K562 (cell line): ENCODE measurements around the gene ROBO1. TPM values are rescaled to one million over a fixed set of nuclear protein-coding genes. Genes with fewer than 3 reads are reported as not detected.

Source experiments
- ATAC-seq: fragments of 200-7000 bp; cut with Tn5 transposase; 3 replicates; pipeline ENCODE4 v1.9.1; 2020; ENCODE audit warnings: moderate library complexity
- BruUV-seq: library from RNA; stranded (reverse); fragments of 400-500 nt; replicated peaks from 2 replicates; lab custom pipeline; 2021; lab: Mats Ljungman, UMichigan
- CTCF ChIA-PET: fragments of 300-600 bp; formaldehyde crosslinking; extraction: SDS; loops from one replicate; lab custom pipeline; 2021; ENCODE audit warnings: low intra/inter-chr PET ratio; lab: Yijun Ruan, JAX
- POLR2A ChIA-PET: fragments of 300-600, 350-650 bp; sonication (Branson Sonifier 250); formaldehyde crosslinking; extraction: SDS; loops from one replicate; lab custom pipeline; 2021; ENCODE audit warnings: antibody characterized with exemption, inconsistent platforms; lab: Yijun Ruan, JAX
- DNase-seq, 4 experiments: peaks; one replicate each; pipeline versions ENCODE4 v3.0.0 to v3.0.0-alpha.2; 2011 to 2018; ENCODE audit warnings: low spot score in 3 of 4, mixed read lengths in 3 of 4; ENCODE audit errors: extremely low read depth in 1 of 4
- FAIRE-seq: peaks from 2 replicates; lab custom pipeline; 2011; peaks lifted over from hg19 to GRCh38; lab: Jason Lieb, UNC
- H2AFZ ChIP-seq: 2 replicates; pipeline ENCODE4 v1.6.0; 2011; ENCODE audit warnings: low read depth, low read length, control low read depth, inconsistent platforms
- H3K27ac ChIP-seq: fragments of 200-600 bp; 3 replicates; pipeline ENCODE4 v1.8.0; 2011; ENCODE audit warnings: low read depth, mild to moderate bottlenecking, control low read depth, inconsistent platforms, low read length, moderate library complexity, mixed read lengths; ENCODE audit errors: extremely low read depth
- H3K27me3 ChIP-seq, 2 experiments: fragments of 300-600 bp in 1 of 2; 2 replicates in 1 of 2; 3 replicates in 1 of 2; pipeline versions ENCODE4 v1.6.0 to v1.8.0; 2011; ENCODE audit warnings: inconsistent platforms in 2 of 2, low read length in 2 of 2, mild to moderate bottlenecking in 1 of 2, mixed read lengths in 1 of 2, moderate library complexity in 1 of 2; ENCODE audit not compliant: control insufficient read depth in 2 of 2, insufficient read depth in 2 of 2
- H3K36me3 ChIP-seq: fragments of 300-600 bp; 3 replicates; pipeline ENCODE4 v1.8.0; 2011; ENCODE audit warnings: mild to moderate bottlenecking, low read length, inconsistent platforms; ENCODE audit not compliant: control insufficient read depth, insufficient read depth
- H3K4me1 ChIP-seq, 2 experiments: fragments of 200-600 bp in 1 of 2; replicated peaks in 1 of 2; 2 replicates in 1 of 2; 3 replicates in 1 of 2; pipeline versions ENCODE4 v1.5.1 to v1.8.0; 2011; ENCODE audit warnings: inconsistent platforms in 2 of 2, low read length in 2 of 2, mild to moderate bottlenecking in 1 of 2, mixed read lengths in 1 of 2, moderate library complexity in 1 of 2; ENCODE audit not compliant: control insufficient read depth in 2 of 2, insufficient read depth in 2 of 2
- H3K4me2 ChIP-seq: 2 replicates; pipeline ENCODE4 v1.6.1; 2011; ENCODE audit warnings: low read length, control low read depth, inconsistent platforms, mixed read lengths; ENCODE audit not compliant: insufficient read depth
- H3K4me3 ChIP-seq: fragments of 200-600 bp; sonication (generic), shearing (Covaris generic); 2 replicates; pipeline ENCODE4 v1.5.1; 2016; ENCODE audit warnings: control low read depth, inconsistent platforms
- H3K79me2 ChIP-seq: fragments of 200-600 bp; 3 replicates; pipeline ENCODE4 v1.8.0; 2011; ENCODE audit warnings: low read length, inconsistent platforms; ENCODE audit not compliant: control insufficient read depth, insufficient read depth
- H3K9ac ChIP-seq, 2 experiments: 2 replicates each; pipeline versions ENCODE4 v1.6.0 to v1.6.1; 2011; ENCODE audit warnings: low read depth in 2 of 2, low read length in 2 of 2, control low read depth in 1 of 2, inconsistent platforms in 1 of 2, mild to moderate bottlenecking in 1 of 2, mixed read lengths in 1 of 2; ENCODE audit not compliant: insufficient read depth in 1 of 2
- H3K9me1 ChIP-seq: one replicate; pipeline ENCODE4 v1.6.0; 2011; ENCODE audit warnings: inconsistent platforms, mild to moderate bottlenecking, low read length, moderate library complexity; ENCODE audit not compliant: control insufficient read depth, insufficient read depth
- H3K9me3 ChIP-seq: replicated peaks from 2 replicates; pipeline ENCODE4 v1.5.1; 2011; ENCODE audit warnings: low read depth, low read length, inconsistent platforms; ENCODE audit not compliant: control insufficient read depth, insufficient read depth
- H4K20me1 ChIP-seq: replicated peaks from 2 replicates; pipeline ENCODE4 v1.6.1; 2011; ENCODE audit warnings: low read length, inconsistent platforms, mixed read lengths; ENCODE audit not compliant: control insufficient read depth, insufficient read depth
- CHD2 ChIP-seq: IDR thresholded peaks from 2 replicates; pipeline ENCODE4 v1.6.1; 2011; ENCODE audit warnings: low read depth, low read length
- ESRRB ChIP-seq: fragments of 250-450 bp; sonication (Bioruptor Pico); IDR thresholded peaks from 2 replicates; pipeline ENCODE4 v1.5.0; 2020; ENCODE audit warnings: mild to moderate bottlenecking, moderate library complexity, borderline replicate concordance
- ETV5 ChIP-seq: sonication (generic); formaldehyde crosslinking; IDR thresholded peaks from 2 replicates; pipeline ENCODE4 v1.4.0; 2020; ENCODE audit warnings: low read depth, mild to moderate bottlenecking, missing genetic modification reagents
- EWSR1 ChIP-seq: fragments of 450-650 bp; IDR thresholded peaks from 2 replicates; pipeline ENCODE4 v1.6.1; 2018; ENCODE audit warnings: borderline replicate concordance, mild to moderate bottlenecking, low read depth, moderate library complexity; ENCODE audit not compliant: partially characterized antibody
- MECOM ChIP-seq: fragments of 250-450 bp; sonication (Bioruptor Pico); IDR thresholded peaks from 2 replicates; pipeline ENCODE4 v1.8.0; 2022; ENCODE audit warnings: inconsistent platforms
- PHF21A ChIP-seq: fragments of 450-650 bp; IDR thresholded peaks from 2 replicates; pipeline ENCODE4 v1.6.1; 2017; ENCODE audit warnings: low read depth, borderline replicate concordance
- POLR3G ChIP-seq: IDR thresholded peaks from 2 replicates; pipeline ENCODE4 v1.6.1; 2011; ENCODE audit not compliant: insufficient read length, insufficient replicate concordance; ENCODE audit errors: extremely low read depth
- STAT5B ChIP-seq: fragments of 250-450 bp; sonication (Bioruptor Pico); IDR thresholded peaks from 2 replicates; pipeline ENCODE4 v1.8.0; 2021; ENCODE audit warnings: mild to moderate bottlenecking, inconsistent platforms
- ZNF12 ChIP-seq: sonication (generic); formaldehyde crosslinking; IDR thresholded peaks from 2 replicates; pipeline ENCODE4 v1.4.0; 2020; ENCODE audit warnings: mild to moderate bottlenecking, missing genetic modification reagents
- ZNF239 ChIP-seq: fragments of 250-450 bp; sonication (Bioruptor Pico); IDR thresholded peaks from 2 replicates; pipeline ENCODE4 v1.4.0; 2020; ENCODE audit warnings: mild to moderate bottlenecking
- ZNF76 ChIP-seq: fragments of 250-450 bp; sonication (Bioruptor Pico); IDR thresholded peaks from 2 replicates; pipeline ENCODE4 v1.4.0; 2020; ENCODE audit warnings: mild to moderate bottlenecking, moderate library complexity, borderline replicate concordance
- WGBS: fragments of 100-300 bp; shearing (Covaris generic); methylation state at CpG from one replicate; pipeline ENCODE4 v1.1.6; 2016; ENCODE audit warnings: low coverage, mixed read lengths; ENCODE audit not compliant: insufficient coverage; ENCODE audit errors: missing lambda C conversion rate; 5-methylcytosine and 5-hydroxymethylcytosine counted together
- in situ Hi-C: fragments of 300-500 bp; cut with MboI; formaldehyde crosslinking; loops from 4 replicates; pipeline ENCODE4 v1.15.0; 2018; ENCODE audit warnings: inconsistent platforms, mixed read lengths
- intact Hi-C: fragments of 100-400 bp; cut with micrococcal nuclease; formaldehyde crosslinking; loops from 2 replicates; pipeline ENCODE4 v1.14.2; 2022
- polyA plus RNA-seq, 8 experiments: library from polyadenylated mRNA; depleted of rRNA in 4 of 8; stranded (reverse) in 5 of 8; unstranded in 3 of 8; fragments of >200 nt; fragmentation: Nextera tagmentation in 2 of 8; fragmentation: Illumina TruSeq in 1 of 8; extraction: Ambion mirVana in 2 of 8; extraction: Trizol in 1 of 8; gene quantifications; 2 replicates each; pipeline versions ENCODE4 v1.2.1 to v1.2.3, GENCODE V29; 2011 to 2014; ENCODE audit warnings: inconsistent platforms in 1 of 8, missing spikeins in 1 of 8
- total RNA-seq, 7 experiments: library from RNA; depleted of rRNA in 6 of 7; stranded (reverse); fragments of >200 nt in 6 of 7; fragmentation: Illumina TruSeq in 2 of 7; extraction: Trizol in 2 of 7; gene quantifications; 2 replicates each; pipeline versions ENCODE4 v1.2.1 to v1.2.3, GENCODE V29; 2011 to 2021; ENCODE audit warnings: low replicate concordance in 1 of 7
- TF ChIP-seq, protein P1 (sequence below): sonication (generic); formaldehyde crosslinking; IDR thresholded peaks from 2 replicates; pipeline ENCODE4 v1.9.0; 2022; ENCODE audit warnings: mild to moderate bottlenecking, missing genetic modification reagents

Gene ROBO1
- total and polyA plus RNA-seq, 9 of the 15 experiments (the other 6 are each of a cell fraction or from before 2014, with no cell fraction given), result 0.01 to 0.53 (median 0.17) TPM; not detected in 5

DNA sequence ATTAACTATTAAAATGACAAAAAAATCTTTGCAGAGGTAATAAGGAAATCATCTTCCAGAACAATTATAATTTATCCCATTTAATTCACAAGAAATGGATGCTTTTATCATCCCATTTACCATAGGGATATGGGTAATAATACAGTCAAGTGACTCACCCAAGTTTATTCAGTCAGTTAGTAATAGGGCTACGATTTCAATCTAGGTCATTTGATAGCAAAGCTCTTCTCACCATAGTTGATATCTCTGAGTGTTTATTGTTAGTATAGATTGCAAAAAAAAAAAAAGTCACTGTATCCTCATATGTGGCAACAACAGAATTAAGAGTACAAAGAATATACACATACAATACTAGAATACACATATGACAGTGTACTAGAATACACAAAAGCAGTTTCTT lies 797.1 kb downstream of the ROBO1 start:
- Histone ChIP-seq H3K27me3 (no peaks in the 10 kb centered on the region), H2AFZ (no peak overlapping the region), H3K4me3 (no peak overlapping the region), H3K36me3 (no peaks in the 10 kb centered on the region), H3K9ac (no peak overlapping the region), H3K27ac (no peak overlapping the region), H3K9me1 (no peaks in the 10 kb centered on the region), H4K20me1 (no peaks in the 10 kb centered on the region), H3K9me3 (no peaks in the 10 kb centered on the region), H3K4me1 (no peaks in the 10 kb centered on the region), H3K79me2 (no peaks in the 10 kb centered on the region), H3K4me2 (no peak overlapping the region)
- intact Hi-C loops (no loop called here), in situ Hi-C loops (no loop called here)
- FAIRE-seq (no peak), DNase-seq (no peak), ATAC-seq (no peak)
- BruUV-seq, result no TSS peak
- 0% methylated on average over 1 of the region's 1 CpG for WGBS
- ChIA-PET POLR2A (no interaction called here), CTCF (no interaction called here)
- TF ChIP-seq ESRRB (CRISPR knock-in tag) (no peak), ZNF76 (no peak), ETV5 (CRISPR knock-in tag) (no peak), PHF21A (no peak), ZNF12 (CRISPR knock-in tag) (no peak), CHD2 (no peak), EWSR1 (no peak), ZNF239 (CRISPR knock-in tag) (no peak), POLR3G (no peak), STAT5B (CRISPR knock-in tag) (no peak), MECOM (CRISPR knock-in tag) (no peak)
- TF ChIP-seq, protein P1, sequence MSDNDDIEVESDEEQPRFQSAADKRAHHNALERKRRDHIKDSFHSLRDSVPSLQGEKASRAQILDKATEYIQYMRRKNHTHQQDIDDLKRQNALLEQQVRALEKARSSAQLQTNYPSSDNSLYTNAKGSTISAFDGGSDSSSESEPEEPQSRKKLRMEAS, result no peak
